GM04504 (cell line): ENCODE data around the gene C1orf198.

Experiments
- DNase-seq: peaks from one replicate; pipeline ENCODE4 v3.0.0-alpha.2; 2012; ENCODE audit warnings: low read depth

C1orf198 gene, protein sequence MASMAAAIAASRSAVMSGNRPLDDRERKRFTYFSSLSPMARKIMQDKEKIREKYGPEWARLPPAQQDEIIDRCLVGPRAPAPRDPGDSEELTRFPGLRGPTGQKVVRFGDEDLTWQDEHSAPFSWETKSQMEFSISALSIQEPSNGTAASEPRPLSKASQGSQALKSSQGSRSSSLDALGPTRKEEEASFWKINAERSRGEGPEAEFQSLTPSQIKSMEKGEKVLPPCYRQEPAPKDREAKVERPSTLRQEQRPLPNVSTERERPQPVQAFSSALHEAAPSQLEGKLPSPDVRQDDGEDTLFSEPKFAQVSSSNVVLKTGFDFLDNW

GRCh38 chr1:230867903-230868735 lies at the start of gene C1orf198:
C1orf198 (minus strand) TSS chr1:230868521; CDS start chr1:230868512, 9 bp downstream.
- DNase-seq = no peak

- peak; percentile 40 for DNase-seq
These were observed 49.2 kb upstream of the C1orf198 start for GRCh38 chr1:230917284-230918135.

- no peak for DNase-seq
These were observed 48.4 kb upstream of the C1orf198 start for GRCh38 chr1:230916587-230917283.

GRCh38 chr1:230915078-230915477 lies 46.8 kb upstream of the C1orf198 start:
- DNase-seq = no peak

- peak; percentile 48 for DNase-seq
These were observed 45.2 kb upstream of the C1orf198 start for GRCh38 chr1:230913496-230913895.

GRCh38 chr1:230910755-230911117 lies 42.4 kb upstream of the C1orf198 start:
- peak; percentile 19 for DNase-seq

DNA sequence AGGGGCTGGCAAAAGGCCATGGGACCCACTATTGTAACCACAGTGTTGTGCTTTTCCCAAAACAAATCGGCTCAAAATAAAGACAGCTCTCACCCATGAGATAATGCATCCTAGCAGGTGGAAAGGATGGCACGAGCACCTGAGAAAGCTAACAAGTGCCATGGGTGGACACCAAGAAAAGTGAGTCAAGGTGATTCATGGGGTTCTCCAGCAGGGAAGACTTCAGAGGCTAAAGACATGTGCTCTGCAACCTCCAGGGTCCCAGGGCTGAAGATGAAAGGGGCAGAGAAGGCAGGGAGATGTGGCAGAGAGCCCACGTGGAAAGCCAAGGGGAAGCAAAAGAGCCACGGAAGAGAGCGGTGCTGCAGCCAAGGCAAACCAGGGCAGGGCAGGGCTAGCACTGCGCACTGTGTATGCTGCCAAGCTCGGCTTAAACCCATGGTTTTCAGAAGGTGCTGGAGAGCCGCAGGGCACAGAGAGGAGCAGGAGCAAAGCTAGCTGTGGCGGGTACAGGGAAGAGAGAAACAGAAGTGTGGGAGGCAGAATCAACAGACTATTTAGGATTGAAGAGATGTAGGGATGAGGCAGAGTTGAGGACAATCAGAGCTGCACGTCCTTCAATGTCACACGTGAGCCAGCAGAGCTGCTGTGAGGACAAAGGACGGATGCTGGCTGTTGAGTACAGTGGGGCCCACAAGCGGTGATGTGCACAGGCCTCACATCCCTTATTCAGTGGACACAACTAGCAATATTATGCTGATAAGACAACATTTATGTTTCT lies 41.8 kb upstream of the C1orf198 start:
- DNase-seq = no peak

- no peak for DNase-seq
These were observed 39.3 kb upstream of the C1orf198 start for GRCh38 chr1:230907472-230908205.

DNA sequence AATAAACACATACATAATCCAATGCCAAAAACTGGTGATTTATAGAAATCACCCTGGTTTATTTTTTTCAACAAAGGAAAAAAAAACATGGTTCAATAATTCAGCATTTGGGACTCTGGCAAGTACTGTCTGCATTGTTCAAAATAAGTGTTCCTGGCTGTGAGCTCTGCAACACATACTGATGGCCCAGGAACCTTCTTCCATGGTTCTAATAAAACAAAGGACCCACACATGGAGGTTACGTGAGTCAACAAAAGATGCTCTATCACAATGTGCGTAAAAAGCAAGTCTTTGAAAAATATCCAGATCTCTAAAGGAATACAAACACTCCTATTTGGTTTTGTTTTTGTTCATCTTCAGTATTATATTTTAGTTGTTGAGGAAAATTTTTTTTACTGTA lies 37.9 kb upstream of the C1orf198 start:
- no peak for DNase-seq

GRCh38 chr1:230905733-230906132 lies 37.4 kb upstream of the C1orf198 start:
- DNase-seq = no peak

DNA sequence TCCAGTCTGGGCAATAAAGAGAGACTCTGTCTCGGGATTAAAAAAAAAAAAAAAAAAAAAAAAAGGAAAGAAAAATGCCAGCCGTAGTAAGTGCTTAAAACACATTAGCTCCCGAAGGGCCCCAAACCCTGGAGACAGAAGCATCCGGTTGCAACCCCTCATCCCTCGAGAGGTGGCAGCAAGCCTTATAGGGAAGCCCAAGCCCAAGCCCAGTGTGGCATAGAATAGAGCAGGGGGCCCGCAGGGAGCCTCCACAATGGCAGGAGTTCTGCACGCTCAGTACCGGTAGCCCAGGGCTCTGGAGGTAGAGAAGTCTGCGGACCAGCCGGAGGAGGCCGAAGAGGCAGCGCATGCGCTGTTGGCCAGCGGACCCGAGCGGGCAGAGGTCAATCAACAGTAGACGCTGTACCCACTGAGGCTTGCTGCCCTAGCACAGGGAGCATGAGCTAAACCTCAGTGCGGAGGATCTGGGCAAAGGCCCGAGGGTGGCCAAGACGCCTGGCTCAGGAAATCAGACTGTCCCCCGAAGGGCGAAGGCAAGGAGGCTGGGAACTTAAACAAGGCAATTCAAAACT lies 34.1 kb upstream of the C1orf198 start:
- no peak for DNase-seq

DNA sequence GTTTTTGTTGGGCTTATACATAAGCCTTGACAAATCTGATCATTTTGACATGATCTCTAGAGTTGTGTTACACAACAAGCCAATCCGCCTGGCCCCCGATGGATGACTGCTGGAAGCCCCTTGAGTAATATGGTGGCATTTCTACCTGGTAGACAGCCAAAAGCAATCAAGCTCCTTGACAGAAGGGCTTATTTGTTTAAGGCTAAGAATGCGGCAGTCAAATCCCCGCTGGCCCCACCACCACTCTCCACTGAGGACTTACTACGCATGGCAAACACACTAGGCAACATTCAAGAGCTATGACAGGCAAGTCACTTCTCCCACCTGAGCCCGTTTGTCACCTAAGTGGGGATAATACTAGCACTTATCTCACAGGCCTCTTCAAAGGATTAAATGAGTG lies 33.4 kb upstream of the C1orf198 start:
- no peak for DNase-seq

- DNase-seq = no peak
These were observed 32.7 kb upstream of the C1orf198 start for GRCh38 chr1:230900984-230901383.

DNA sequence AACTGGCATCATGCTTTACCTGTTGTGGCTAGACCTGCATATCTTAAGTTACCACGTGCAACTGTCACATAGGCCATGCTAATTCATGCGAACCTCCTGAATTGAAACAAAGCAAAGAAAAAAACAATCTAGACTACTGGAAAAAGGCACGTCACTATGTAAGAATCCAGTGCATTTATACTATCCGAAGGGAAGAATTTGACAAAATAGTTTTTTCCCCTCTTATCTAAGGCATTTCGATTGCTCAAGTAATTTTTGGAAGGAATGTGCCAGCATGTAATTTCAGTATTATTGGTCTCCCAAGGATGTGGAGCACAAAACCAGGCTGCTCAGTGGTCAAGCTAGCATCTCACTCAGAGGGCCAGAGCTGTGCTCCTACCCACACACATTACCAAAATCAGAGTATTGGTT lies 31.5 kb upstream of the C1orf198 start:
- no peak for DNase-seq

- DNase-seq = no peak
These were observed 30.4 kb upstream of the C1orf198 start for GRCh38 chr1:230898748-230899147.

DNA sequence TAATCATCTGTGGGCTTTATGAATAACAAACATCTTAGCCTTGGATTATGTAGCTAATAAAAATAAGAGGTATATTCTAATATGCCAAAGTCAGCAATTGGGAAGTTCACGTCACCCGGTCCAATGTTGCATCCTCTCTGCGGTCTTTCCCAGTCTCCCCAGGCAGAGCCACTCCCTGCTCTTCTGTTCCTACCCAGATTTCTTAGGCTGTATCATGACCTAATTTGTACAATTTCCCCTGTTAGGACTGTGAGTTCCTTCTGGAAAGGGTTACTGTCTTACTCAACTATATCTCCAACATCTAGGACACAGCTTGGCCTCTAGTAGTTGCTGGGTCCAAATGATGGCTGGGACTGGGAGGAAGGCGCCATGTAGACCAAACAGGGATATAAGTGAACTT lies 29.8 kb upstream of the C1orf198 start:
- no peak for DNase-seq

DNA sequence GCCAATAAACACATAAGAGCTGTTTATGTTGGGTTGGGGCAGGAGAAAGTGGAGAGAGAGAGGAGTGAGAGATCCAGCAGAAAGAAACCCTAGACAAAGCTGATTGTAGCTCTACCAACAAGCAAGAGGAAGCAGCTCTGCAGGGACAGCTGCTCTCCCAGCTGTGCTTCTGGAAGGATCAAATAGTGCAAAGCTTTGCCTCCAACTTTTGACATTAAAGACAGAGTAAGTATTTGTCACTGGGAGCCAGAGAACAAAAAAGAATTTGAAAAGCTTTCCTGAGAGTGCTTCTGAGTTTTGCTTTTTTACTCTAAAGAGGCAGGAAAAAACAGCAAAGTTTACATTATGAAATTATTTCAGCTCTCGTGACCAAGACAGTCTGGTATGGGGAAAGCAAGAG lies 28.5 kb upstream of the C1orf198 start:
- no peak for DNase-seq

DNA sequence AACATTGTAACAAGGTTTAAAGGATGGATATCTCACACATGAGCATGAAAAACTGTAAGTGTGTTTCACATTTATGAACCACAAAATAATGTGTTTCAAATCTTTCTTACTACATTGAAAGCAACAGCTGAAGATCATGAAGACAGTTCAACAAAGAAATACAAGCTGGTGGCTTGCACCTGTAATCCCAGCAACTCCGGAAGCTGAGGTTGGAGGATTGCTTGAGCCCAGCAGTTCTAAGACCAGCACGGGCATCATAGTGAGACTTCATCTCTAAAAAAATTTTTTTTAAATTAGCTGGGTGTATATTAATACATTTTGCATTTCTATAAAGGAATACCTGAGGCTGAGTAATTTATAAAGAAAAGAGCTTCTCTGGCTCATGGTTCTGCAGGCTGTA lies 27.1 kb upstream of the C1orf198 start:
- no peak for DNase-seq

- no peak for DNase-seq
These were observed 26.3 kb upstream of the C1orf198 start for GRCh38 chr1:230894664-230895063.

GRCh38 chr1:230894032-230894431 lies 25.7 kb upstream of the C1orf198 start:
- no peak for DNase-seq
